WERI-Rb-1 (cell line): ENCODE results near the gene LOXHD1.

Experiments used
- DNase-seq: peaks from one replicate; pipeline ENCODE4 v3.0.0-alpha.2; 2020
- H3K27ac ChIP-seq: fragments of 250-450 bp; sonication (Bioruptor Pico); 2 replicates; pipeline ENCODE4 v1.5.1; 2020; ENCODE audit warnings: mild to moderate bottlenecking, moderate library complexity
- H3K27me3 ChIP-seq: fragments of 250-450 bp; sonication (Bioruptor Pico); 2 replicates; pipeline ENCODE4 v1.5.1; 2021; ENCODE audit warnings: mild to moderate bottlenecking, low read depth, moderate library complexity; ENCODE audit not compliant: insufficient read depth, severe bottlenecking
- H3K36me3 ChIP-seq: fragments of 250-450 bp; sonication (Bioruptor Pico); 2 replicates; pipeline ENCODE4 v1.5.1; 2020; ENCODE audit warnings: mild to moderate bottlenecking, moderate library complexity
- H3K4me3 ChIP-seq: 2 replicates; pipeline ENCODE4 v1.5.1; 2011; ENCODE audit warnings: low read depth, mild to moderate bottlenecking, control low read depth, low read length
- H3K9me3 ChIP-seq: fragments of 250-450 bp; sonication (Bioruptor Pico); 2 replicates; pipeline ENCODE4 v1.5.1; 2021; ENCODE audit warnings: mild to moderate bottlenecking, moderate library complexity; ENCODE audit not compliant: severe bottlenecking
- TF ChIP-seq, protein P1 (sequence below): IDR thresholded peaks from 2 replicates; pipeline ENCODE4 v1.5.1; 2011; ENCODE audit warnings: low read depth, mild to moderate bottlenecking, control low read depth, inconsistent platforms, low read length

LOXHD1 gene

DNA sequence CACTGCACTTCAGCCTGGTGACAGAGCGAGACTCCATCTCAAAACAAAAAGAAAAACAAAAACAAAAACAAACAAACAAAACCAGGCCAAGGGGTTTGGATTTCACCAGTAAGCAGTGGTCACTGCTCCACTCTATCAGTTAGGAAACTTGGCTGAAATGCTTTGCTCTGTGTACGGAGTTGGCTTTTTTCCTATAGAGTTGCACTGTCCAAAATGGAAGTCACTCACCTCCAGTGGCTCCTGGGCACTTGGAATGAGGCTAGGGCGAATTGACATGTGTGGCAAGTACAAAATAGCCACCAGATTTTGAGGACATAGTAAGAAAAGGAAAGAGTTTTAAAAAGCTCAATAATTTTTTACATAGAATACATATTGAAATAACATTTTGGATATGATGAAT, 228.7 kb downstream of the LOXHD1 start:
- Histone ChIP-seq H3K27me3 (no peaks in the 10 kb centered on the region), H3K36me3 (no peaks in the 10 kb centered on the region), H3K9me3 (peaks cover 3% of the 10 kb centered on the region), H3K4me3 (no peak overlapping the region), H3K27ac (no peak overlapping the region)
- TF ChIP-seq, protein P1, sequence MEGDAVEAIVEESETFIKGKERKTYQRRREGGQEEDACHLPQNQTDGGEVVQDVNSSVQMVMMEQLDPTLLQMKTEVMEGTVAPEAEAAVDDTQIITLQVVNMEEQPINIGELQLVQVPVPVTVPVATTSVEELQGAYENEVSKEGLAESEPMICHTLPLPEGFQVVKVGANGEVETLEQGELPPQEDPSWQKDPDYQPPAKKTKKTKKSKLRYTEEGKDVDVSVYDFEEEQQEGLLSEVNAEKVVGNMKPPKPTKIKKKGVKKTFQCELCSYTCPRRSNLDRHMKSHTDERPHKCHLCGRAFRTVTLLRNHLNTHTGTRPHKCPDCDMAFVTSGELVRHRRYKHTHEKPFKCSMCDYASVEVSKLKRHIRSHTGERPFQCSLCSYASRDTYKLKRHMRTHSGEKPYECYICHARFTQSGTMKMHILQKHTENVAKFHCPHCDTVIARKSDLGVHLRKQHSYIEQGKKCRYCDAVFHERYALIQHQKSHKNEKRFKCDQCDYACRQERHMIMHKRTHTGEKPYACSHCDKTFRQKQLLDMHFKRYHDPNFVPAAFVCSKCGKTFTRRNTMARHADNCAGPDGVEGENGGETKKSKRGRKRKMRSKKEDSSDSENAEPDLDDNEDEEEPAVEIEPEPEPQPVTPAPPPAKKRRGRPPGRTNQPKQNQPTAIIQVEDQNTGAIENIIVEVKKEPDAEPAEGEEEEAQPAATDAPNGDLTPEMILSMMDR: no peak
- DNase-seq: no peak

DNA sequence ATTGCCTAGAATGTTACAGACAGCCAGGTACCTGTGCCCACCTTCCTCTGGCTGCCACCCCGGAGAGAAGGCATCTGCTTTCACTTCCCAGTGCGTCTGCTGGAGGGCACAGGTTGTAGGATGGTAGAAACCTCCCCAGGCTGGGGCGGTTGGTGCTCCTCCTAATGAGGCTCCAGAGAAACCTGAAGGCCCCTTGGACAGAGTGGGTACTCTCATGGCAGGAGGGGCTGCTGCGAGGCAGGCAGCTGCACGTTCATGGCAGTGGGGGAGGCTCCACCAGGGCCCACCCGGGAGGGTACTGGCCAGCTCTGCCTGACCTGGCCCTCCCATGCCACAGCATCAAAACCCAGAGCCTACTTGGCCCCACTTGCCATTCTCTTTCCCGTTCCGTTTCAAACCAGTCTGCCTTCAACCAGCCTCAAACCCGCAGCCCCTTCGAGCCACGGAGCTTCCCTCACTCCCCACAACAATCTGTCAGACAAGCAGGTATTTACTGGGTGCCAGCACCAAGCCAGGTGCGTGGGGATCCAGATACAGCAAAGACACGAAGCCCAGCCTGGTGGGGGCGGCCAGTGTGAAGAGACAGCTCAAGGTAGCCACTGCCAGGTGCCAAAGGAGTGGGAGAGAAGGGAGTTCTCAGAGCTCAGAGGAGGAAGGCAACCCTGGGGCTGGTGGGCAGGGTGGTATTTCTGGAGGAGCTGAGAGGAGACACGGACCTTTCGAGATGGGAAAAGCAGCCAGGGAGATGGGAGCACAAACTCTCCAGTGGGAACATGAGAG, 229.6 kb downstream of the LOXHD1 start:
- TF ChIP-seq, protein P1: no peak
- peaks cover 3% of the 10 kb centered on the region for H3K9me3 ChIP-seq
- H3K27ac ChIP-seq: no peak overlapping the region
- no peak overlapping the region for H3K4me3 ChIP-seq
- no peaks in the 10 kb centered on the region for H3K36me3 ChIP-seq
- H3K27me3 ChIP-seq: no peaks in the 10 kb centered on the region
- DNase-seq: no peak
